NB4 (cell line): ENCODE data around the gene SPOCK3.

Experiments
- CTCF ChIP-seq: IDR thresholded peaks from one replicate; pipeline ENCODE4 v1.5.1; 2012; ENCODE audit warnings: low read depth, low read length
- MYC ChIP-seq: IDR thresholded peaks from 2 replicates; pipeline ENCODE4 v1.6.1; 2011; ENCODE audit warnings: low read depth, low read length
- POLR2A ChIP-seq: IDR thresholded peaks from 2 replicates; pipeline ENCODE4 v1.6.1; 2011; ENCODE audit warnings: mild to moderate bottlenecking; ENCODE audit not compliant: insufficient read length; ENCODE audit errors: extremely low read depth
- TF ChIP-seq, protein P1 (sequence below): IDR thresholded peaks from 2 replicates; pipeline ENCODE4 v1.6.1; 2011; ENCODE audit warnings: low read depth, low read length

GRCh38 chr4:167111092-167111491 is 123.2 kb downstream of the SPOCK3 start:
- TF ChIP-seq, protein P1, sequence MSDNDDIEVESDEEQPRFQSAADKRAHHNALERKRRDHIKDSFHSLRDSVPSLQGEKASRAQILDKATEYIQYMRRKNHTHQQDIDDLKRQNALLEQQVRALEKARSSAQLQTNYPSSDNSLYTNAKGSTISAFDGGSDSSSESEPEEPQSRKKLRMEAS = no peak
- TF ChIP-seq CTCF = no peak
- no peak for TF ChIP-seq POLR2A
- no peak for TF ChIP-seq MYC
